ENCODE results near the gene LTB.
A peak's percentile ranks its signal among the peaks of the same experiment; 100 is the strongest.

Gene LTB, protein sequence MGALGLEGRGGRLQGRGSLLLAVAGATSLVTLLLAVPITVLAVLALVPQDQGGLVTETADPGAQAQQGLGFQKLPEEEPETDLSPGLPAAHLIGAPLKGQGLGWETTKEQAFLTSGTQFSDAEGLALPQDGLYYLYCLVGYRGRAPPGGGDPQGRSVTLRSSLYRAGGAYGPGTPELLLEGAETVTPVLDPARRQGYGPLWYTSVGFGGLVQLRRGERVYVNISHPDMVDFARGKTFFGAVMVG

DNA sequence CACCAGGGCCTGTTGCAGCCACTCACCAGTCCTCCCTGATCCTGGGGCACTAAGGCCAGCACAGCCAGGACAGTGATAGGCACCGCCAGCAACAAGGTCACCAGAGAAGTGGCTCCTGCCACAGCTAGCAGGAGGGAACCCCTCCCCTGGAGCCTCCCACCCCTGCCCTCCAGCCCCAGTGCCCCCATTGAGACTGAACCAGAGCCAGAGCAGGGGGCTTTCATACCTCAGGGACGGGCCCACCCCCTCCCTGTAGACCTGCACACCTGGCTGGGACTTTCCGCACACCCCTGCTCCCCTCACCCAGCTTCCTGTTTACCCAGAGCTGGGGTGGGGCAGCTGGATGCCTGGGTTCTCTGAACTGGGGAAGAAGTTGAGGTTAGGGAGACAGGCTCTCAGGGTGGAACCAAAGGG, at the start of gene LTB:
Gene LTB (minus strand): TSS at position 195 of the 414 bp plus-strand sequence. CDS start 7 bp downstream, at position 188.
- DNase-seq = no peak

GRCh38 chr6:31631681-31632278, 49.6 kb upstream of the LTB start:
- no peak for DNase-seq

DNA sequence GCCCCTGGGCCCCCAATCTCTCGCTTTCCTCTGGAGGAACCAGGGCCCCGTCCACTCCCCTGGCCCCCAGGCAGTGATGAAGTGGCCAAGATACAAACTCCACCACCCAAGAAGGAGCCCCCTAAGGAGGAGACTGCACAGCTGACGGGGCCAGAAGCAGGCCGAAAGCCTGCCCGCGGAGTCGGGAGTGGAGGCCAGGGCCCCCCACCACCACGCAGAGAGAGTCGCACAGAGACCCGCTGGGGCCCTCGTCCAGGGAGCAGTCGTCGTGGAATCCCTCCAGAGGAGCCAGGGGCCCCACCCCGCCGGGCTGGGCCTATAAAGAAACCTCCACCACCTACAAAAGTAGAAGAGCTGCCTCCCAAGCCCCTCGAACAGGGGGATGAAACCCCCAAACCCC, 49.0 kb upstream of the LTB start:
- DNase-seq = no peak

GRCh38 chr6:31630177-31630934, 48.1 kb upstream of the LTB start:
- DNase-seq = no peak

DNA sequence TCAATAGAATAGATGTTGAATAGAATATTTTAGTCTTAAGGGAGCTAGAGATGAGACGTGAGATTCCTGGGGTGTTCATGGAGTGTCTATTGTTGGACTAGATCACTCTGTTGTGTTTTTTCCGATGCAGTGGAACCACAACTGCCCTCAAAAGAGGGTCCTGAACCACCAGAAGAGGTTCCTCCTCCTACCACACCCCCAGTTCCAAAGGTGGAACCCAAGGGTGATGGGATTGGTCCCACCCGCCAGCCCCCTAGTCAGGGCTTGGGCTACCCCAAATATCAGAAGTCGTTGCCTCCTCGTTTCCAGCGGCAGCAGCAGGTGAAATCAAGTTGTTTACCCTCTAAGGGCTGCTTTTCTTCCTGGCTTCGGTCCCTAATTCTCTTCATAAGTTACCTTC, 46.8 kb upstream of the LTB start:
- no peak for DNase-seq

- DNase-seq = no peak
These were observed 45.6 kb upstream of the LTB start for GRCh38 chr6:31627690-31628287.

DNA sequence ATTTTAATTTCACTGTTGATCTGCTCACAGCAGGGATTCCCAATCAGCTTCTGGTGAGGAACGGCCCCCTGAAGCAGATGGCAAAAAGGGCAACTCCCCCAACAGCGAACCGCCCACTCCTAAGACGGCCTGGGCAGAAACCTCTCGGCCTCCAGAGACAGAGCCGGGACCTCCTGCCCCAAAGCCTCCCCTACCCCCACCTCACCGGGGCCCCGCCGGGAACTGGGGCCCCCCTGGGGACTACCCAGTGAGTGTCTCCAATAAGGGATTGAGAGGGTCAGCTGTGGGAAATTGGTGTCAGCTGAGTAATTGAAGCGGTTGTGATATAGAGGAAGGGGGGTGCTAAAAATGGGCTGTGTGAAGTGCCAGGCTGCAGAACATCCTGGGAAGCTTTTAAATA, 44.7 kb upstream of the LTB start:
- no peak for DNase-seq

GRCh38 chr6:31624070-31624469, 41.8 kb upstream of the LTB start:
- no peak for DNase-seq

GRCh38 chr6:31622684-31623091, 40.5 kb upstream of the LTB start:
- DNase-seq = no peak

- DNase-seq = no peak
These were observed 39.8 kb upstream of the LTB start for GRCh38 chr6:31621991-31622390.

DNA sequence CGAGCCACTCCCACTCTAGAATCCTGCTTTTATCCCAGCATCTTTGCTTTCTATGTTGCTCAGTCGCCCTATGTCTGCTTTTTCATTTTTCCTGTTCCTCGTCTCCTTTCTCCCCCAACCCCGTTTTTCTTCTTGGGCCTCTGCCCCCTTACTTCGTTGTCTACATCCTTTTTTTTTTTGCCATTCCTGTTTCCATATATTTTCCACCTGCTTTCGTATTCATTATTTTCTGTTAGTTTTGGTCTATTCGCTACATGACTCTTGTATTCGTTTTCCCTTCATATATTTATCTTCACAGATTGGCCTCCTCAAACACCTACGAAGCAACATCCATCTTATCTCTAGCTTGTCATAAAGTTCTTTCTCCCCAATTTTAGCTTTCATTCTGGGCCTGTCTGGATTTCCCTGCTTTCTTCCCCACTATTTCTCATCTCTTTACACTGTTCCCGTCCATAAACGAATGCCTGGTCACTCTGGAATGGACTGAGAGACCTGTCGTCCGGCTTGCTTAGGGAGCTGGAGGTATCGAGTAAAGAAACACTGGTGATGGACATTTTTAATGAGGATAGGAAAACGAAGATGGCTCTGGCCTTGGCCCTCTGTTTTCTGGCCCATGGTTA, 39.2 kb upstream of the LTB start:
- DNase-seq = no peak

DNA sequence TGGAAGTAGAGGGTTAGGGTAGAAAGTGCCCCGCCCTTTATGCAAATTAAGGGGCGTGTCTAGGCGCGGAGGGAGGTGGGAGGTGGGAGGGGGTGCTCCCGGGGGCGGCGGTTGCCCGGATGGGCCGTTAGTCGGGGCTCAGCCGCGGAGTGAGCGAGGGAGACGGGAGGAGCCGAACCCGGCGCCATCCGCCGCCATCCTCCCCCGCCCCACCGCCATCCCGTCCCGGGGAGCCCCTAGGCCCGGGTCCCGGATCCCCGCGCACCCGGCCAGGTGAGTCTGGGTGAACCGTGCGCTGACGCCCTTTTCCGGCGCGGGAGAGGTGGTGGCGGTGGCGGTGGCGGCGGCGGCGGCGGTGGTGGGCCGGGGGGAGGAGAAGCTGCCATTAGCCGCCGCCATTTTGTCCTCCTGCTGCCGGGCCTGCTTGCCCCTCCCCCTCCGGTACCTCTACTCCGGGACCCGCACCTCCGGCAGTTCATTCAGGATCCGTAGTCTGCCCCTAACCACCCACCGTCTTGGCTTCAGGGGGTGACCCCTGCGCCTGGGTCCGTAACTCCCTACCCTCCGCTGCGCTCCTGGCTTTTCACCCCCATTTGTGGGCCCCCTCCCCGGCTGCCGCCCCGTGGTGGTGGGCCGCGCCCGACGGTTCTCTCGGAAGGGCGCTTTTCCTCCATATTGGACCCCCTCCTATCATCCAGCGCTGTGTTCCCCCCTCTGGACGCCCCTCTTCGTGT, 38.5 kb upstream of the LTB start, which contains the start of gene PRRC2A:
Gene PRRC2A (plus strand): TSS at position 130 of the 734 bp plus-strand sequence. CDS start 2,075 bp downstream, outside the sequence.
- no peak for DNase-seq

GRCh38 chr6:31619805-31620585, 37.8 kb upstream of the LTB start:
- DNase-seq = peak; percentile 95

DNA sequence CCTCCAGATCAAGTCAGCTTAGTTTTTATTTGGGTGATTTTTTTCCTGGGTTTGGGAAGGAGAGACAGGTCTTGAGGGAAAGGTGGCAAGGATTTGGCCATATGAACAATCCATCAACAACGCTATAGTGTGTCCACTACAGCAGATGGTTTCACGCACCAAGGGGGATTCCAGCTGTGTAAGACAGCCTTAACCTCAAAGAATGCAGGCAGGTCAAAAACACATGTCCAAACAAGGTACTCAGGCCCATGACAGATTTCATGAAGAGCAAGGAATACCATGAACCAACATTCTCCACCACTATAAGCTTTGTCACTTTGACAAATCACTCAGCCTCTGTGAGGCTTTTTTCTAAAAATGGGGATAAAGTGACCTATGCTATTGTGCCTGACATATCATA, 34.8 kb upstream of the LTB start:
- no peak for DNase-seq

DNA sequence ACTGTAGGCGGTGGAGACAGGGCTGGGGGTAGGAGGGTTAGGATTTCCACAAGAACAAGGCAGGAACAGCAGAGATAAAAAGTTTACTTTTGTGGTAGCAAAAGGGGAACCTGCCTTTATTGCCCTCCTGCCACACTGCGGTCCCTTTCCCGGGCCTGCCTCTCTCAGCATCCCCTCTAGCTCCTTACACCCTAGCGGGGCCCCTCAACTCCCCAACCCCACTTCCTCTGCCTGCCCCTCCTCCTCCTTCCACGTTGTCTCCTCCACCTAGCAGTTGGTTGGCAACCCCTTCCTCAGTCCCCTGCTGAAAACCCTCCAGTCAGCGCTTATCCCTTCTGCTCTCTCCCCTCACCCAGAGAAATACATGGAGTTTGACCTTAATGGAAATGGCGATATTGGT, 33.5 kb upstream of the LTB start:
- no peak for DNase-seq

DNA sequence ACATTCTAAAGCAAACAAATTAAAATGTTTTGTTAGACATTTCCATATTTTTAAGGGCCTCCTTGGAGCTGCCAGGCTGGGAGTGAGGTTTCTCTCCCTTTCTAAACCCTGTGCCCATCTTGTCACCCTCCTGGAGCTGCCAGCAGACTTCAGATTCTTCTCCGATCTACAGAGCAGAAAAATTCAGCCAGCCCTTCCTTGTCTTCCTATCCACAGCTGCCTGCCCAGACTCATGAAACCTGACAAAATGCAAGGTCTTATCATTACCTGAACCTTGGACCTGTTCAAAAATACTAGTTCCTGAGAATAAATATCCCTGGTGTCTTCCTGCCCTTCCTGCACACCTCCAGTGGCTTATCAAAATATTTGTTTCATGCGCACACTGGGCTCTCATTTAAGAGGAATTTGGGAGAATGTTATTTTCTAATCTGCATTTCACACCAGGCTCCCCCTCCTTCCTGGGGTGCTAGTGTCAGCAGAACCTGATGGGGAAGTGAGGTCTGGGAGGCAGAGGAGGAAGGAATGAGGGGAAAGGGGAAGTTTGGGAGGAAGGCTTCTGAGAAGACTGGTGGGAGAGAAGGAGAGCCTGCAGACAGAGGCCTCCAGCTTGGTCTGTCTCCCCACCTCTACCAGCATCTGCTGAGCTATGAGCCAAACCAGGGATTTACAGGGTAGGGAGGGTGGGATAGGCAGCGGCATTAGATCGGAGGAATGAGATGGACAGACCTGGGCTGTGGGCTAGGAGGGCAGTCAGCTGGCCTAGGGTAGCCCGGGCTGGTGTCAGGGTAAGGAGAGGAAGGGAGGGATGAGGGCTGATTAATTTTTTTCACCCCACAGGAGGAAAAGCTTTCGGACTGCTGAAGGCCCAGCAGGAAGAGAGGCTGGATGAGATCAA, 32.7 kb upstream of the LTB start, which contains the start of gene AIF1:
Gene AIF1 (plus strand): TSS at position 551 of the 895 bp plus-strand sequence. CDS start 96 bp downstream, at position 647.
- DNase-seq = no peak

DNA sequence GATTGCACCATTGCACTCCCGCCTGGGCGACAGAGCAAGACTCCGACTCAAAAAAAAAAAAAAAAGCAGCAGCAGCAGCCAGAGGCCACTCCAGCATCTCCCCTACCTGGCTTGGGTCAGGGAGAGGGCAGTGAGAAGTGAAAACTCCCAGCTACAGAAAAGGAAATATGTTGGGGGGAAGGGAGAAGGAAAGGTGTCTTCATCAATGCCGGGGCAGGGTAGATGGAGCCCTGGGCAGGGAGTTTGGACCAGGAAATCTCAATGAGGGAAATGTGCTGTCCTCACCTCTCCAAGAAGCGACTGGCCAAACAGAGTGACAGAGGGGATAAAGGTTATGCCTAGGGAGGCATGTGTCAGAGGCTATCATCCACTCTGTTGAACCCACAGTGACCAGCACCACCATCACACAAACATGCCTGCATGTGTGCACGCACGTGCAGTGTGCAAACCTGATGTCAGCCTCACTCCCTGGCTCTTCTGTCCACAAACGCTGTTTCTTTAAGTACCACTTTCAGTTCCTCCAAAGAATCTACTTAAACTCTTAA, 31.9 kb upstream of the LTB start:
- DNase-seq = no peak

- DNase-seq = no peak
These were observed 28.7 kb upstream of the LTB start for GRCh38 chr6:31610968-31611367.

DNA sequence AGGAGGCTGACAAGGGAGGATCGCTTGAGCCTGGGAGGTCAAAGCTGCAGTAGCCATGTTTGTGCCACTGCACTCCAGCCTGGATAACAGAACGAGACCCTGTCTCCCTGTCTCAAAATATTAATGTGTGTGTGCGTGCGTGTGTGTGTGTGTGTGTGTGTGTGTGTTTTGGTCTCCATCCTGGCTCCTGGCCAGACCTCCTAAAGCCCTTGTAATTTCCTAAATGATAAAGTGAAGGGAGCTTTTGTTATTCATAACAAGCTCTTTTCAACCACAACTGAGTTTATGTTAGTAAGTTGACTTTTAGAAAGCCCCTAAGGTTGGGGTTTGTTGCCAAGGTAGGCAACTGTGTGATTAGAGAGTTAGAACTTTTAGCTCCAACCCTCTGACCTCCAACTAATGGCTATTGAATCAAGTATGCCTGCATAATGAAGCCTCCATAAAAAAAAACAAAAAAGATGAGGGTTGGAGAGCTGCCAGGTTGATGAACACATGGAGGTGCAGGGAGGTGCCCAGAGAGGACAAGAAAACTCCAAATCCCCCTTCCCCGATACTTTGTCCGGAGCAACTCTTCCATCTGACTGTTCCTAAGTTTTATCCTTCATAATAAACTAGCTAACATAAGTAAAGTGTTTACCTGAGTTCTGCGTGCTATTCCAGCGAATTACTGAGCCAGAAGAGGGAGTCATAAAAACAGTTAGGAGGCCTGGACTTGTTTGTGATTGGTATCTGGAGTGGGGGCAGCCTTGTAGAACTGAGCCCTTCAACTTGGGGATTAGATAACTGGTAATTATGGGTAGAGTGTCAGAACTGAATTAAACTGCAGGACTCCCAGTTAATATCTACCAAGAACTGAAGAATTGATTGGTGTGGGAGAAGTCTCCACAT, 27.5 kb upstream of the LTB start:
- no peak for DNase-seq

Data from NCI-H1417 treated with DMSO at 0.1 percent for 48 hours (cell line).